ENCODE data around the gene RIMS4.

Gene RIMS4

GRCh38 chr20:44727039-44727438, 83.3 kb downstream of the RIMS4 start:
- FAIRE-seq (no peak), DNase-seq (ENCODE audit: extremely low spot score, insufficient read length, low read depth) (no peak)

GRCh38 chr20:44725837-44726236, 84.5 kb downstream of the RIMS4 start:
- no peak for DNase-seq (ENCODE audit: extremely low spot score, insufficient read length, low read depth)
- FAIRE-seq: no peak

- no peak for DNase-seq (ENCODE audit: extremely low spot score, insufficient read length, low read depth)
- no peak for FAIRE-seq
Measured at GRCh38 chr20:44724423-44725091, 85.8 kb downstream of the RIMS4 start.

GRCh38 chr20:44723798-44724362, 86.5 kb downstream of the RIMS4 start:
- DNase-seq (ENCODE audit: extremely low spot score, insufficient read length, low read depth) (no peak), FAIRE-seq (no peak)

GRCh38 chr20:44723391-44723790, 87.0 kb downstream of the RIMS4 start:
- FAIRE-seq (no peak), DNase-seq (ENCODE audit: extremely low spot score, insufficient read length, low read depth) (no peak)

- no peak for FAIRE-seq
- no peak for DNase-seq (ENCODE audit: extremely low spot score, insufficient read length, low read depth)
Measured at GRCh38 chr20:44722990-44723389, 87.4 kb downstream of the RIMS4 start.

GRCh38 chr20:44721785-44722054, 88.6 kb downstream of the RIMS4 start:
- no peak for DNase-seq (ENCODE audit: extremely low spot score, insufficient read length, low read depth)
- no peak for FAIRE-seq

- FAIRE-seq (no peak), DNase-seq (ENCODE audit: extremely low spot score, insufficient read length, low read depth) (no peak)
Measured at GRCh38 chr20:44720997-44721784, 89.2 kb downstream of the RIMS4 start.

GRCh38 chr20:44720621-44720996, 89.7 kb downstream of the RIMS4 start:
- DNase-seq (ENCODE audit: extremely low spot score, insufficient read length, low read depth) (no peak), FAIRE-seq (no peak)

- DNase-seq (ENCODE audit: extremely low spot score, insufficient read length, low read depth): no peak
- no peak for FAIRE-seq
Measured at GRCh38 chr20:44719841-44720240, 90.5 kb downstream of the RIMS4 start.

GRCh38 chr20:44717986-44718385, 92.4 kb downstream of the RIMS4 start:
- FAIRE-seq (no peak), DNase-seq (ENCODE audit: extremely low spot score, insufficient read length, low read depth) (no peak)

GRCh38 chr20:44716309-44717106, 93.8 kb downstream of the RIMS4 start:
- DNase-seq (ENCODE audit: extremely low spot score, insufficient read length, low read depth): no peak
- FAIRE-seq: no peak

GRCh38 chr20:44715499-44716308, 94.6 kb downstream of the RIMS4 start:
- DNase-seq (ENCODE audit: extremely low spot score, insufficient read length, low read depth) (no peak), FAIRE-seq (no peak)

- no peak for FAIRE-seq
- no peak for DNase-seq (ENCODE audit: extremely low spot score, insufficient read length, low read depth)
Measured at GRCh38 chr20:44714701-44715498, 95.4 kb downstream of the RIMS4 start, which contains the start of gene CCN5. Gene CCN5, plus strand, starts transcription at chr20:44715369. Its CDS starts 22 bp downstream, at chr20:44715391.

GRCh38 chr20:44714102-44714700, 96.1 kb downstream of the RIMS4 start:
- FAIRE-seq: no peak
- DNase-seq (ENCODE audit: extremely low spot score, insufficient read length, low read depth): no peak

GRCh38 chr20:44711237-44711636, 99.1 kb downstream of the RIMS4 start:
- DNase-seq (ENCODE audit: extremely low spot score, insufficient read length, low read depth): no peak

GRCh38 chr20:44709797-44710196, 100.5 kb downstream of the RIMS4 start:
- no peak for DNase-seq (ENCODE audit: extremely low spot score, insufficient read length, low read depth)

More at GRCh38 chr20:44711237-44711636, 99.1 kb downstream of the RIMS4 start:
- FAIRE-seq: no peak

GRCh38 chr20:44709380-44709779, 101.0 kb downstream of the RIMS4 start:
- DNase-seq (ENCODE audit: extremely low spot score, insufficient read length, low read depth) (no peak), FAIRE-seq (no peak)

More at GRCh38 chr20:44709797-44710196, 100.5 kb downstream of the RIMS4 start:
- no peak for FAIRE-seq

All from GM18507 (cell line).